GM19328 (cell line): Measurements from ENCODE around the gene DRC1.
"Not testable (repeated sequence)": the region's sequence is repeated elsewhere in the genome, so short reads cannot be mapped to it uniquely, and the experiment has no call there.

Experiments
- ATAC-seq: cut with Tn5 transposase; IDR thresholded peaks from one replicate; pipeline ENCODE4 v1.9.1; 2021; ENCODE audit warnings: mild to moderate bottlenecking, moderate library complexity; ENCODE audit not compliant: unreplicated experiment

DRC1 gene

GRCh38 chr2:26401739-26402541 is at the start of gene DRC1:
Gene DRC1, plus strand, starts transcription at chr2:26401920. Its CDS starts 70 bp downstream, at chr2:26401990.
- no peak for ATAC-seq

- ATAC-seq: no peak
Measured at GRCh38 chr2:26352892-26353291, 48.8 kb upstream of the DRC1 start.

GRCh38 chr2:26354469-26354868 is 47.3 kb upstream of the DRC1 start:
- ATAC-seq: not testable (repeated sequence)

DNA sequence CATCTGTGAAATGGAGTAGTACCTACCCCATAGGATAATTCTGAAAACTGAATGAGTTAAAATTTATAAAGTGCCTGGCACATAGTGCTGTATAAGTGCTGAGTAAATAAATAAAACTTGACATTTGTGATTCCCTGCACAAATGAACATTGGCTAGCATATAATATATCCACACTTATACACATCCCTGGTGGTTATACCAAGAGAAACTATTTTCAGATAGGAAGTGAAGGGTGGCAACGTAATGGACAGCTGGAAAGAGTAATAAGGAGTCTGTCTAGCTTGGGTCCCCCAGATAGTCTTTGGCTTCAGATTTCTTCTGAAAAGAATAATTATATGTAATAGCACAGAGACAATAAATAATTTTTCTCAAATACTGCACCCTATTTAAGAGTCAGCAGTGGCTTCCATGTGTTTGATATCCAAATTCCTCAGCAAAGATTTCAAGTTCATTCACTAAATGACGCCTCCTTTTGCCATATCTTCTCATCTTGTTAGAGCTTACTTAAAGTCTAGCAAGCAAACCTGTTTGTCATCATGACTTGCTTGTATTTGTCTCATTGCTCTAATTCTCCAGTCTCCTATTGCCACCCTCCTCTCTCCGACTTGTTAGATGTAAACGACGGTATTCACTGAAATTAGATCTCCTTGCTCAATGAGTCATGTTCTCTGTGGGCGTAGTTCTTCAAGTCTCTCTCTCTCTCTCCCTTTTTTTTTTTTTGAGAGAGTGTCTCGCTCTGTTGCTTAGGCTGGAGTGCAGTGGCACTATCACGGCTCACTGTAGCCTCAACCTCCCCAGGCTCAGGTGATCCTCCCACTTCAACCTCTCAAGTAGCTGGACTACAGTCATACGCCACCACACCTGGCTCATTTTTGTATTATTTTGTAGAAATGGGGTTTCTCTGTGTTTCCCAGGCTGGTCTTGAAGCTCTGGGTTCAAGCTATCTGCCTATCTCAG is 46.4 kb upstream of the DRC1 start:
- no peak for ATAC-seq

DNA sequence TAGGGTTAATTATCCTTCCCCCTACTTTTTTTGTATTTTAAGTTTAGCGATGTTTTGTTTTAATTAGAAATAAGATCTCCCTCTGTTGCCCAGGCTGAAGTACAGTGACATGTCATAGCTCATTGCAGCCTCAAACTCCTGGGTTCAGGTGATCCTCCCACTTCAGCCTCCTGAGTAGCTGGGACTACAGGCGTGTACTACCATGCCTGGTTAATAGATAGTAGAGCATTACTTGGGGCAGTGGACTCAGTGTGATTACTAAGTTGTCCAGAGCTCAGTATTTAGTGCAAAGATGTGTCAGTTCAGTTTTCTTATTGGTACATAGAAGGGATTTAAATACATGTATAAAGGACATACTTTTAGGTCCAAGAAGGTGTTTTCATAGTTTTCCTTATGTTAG is 45.6 kb upstream of the DRC1 start:
- no peak for ATAC-seq

DNA sequence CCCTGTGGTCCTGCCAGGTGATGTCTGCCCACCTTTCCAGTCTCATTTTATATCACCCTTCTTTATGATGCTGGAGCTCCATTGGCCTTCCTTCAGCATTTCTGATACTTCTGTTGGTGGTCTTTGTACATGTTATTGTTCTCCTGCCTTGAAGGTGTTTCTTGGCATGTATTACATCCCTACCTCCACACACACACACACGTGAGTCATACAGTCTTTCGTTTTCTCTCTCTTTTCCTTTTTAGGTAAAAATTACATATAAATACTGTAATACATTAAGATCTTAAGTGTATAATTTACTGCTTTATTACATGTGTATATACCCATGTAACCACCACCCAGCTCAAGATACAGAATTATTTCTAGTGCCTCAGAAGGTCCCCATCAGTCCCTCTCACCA is 44.9 kb upstream of the DRC1 start:
- no peak for ATAC-seq

DNA sequence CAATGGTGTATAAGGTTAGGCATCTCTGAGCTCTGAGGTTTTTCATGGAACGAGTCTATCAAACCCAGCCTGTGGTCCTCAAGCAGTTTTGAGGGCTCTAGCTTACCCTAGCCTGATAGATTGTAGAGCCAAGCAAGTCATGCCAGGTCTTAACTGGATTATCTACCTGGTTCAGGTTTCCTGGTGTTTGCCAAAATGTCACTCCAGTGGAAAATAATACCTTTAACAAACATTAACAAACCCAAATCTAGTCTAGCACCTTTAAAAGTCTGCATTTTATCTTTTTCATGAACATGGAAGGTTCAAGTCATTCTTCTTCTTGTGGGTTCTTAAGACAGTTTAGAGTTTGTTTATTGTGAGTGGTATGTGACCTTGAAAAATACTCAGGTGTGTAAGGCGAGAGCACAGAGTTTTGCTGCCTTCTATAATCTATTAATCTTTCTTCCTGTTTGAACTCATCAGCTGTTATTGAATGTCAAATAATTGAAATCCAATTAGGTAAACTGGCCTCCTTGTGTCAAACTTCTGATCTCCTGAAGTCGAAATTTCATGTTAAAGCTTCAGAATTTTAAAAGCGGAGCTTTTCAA is 41.7 kb upstream of the DRC1 start:
- ATAC-seq: no peak

DNA sequence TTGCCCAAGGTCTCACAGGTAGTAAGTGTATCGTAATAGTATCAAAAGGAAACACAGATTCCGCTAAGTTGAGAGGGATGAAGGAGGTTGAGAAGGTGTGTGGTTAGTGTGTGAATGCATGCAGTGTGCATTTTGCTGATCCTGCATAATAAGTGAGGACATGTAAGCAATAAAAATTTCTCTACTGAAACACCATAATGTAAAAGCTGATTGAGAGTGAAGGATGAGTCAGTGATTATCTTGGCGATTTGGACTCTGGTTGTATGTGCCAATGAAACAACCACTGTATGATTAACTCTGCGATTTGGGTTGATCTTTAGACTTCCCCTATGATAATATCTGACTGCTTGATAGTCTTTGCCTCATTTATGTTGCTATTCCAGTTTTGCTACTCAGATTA is 38.4 kb upstream of the DRC1 start:
- no peak for ATAC-seq

DNA sequence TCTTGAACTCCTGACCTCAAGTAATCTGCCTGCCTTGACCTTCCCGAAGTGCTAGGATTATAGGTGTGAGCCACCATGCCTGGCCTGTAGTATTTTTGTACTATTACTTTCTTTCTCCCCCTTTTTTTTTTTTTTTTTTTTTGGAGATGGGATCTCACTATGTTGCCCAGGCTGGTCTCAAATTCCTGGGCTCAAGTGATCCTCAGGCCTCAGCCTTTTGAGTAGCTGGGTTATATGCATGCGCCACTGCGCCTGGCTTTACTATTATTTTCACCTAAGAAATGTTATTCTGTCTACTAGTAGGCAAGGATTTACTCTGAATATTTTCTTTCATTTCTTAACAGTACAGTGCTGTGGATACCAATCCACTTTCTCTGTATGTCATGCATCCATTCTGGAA is 37.8 kb upstream of the DRC1 start:
- no peak for ATAC-seq

GRCh38 chr2:26364669-26365068 is 37.1 kb upstream of the DRC1 start:
- no peak for ATAC-seq

DNA sequence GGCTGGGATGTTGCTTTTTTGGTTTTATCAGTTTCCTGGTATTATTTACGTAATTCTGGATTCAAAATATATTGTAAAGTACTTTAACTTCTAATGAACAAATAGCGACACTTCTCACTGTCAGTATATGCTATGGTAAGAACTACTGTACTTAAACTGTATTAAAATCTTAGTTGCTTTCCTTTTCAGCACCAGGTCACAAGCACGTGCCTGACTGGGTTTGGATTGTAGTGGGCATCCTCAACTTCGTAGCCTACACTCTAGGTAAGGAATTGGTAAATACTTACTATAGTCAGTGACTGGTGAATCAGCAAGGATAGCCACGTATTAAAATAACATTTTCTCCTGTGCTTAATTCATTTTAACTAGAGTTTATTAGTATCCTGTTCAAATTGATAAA is 34.8 kb upstream of the DRC1 start:
- ATAC-seq: no peak

DNA sequence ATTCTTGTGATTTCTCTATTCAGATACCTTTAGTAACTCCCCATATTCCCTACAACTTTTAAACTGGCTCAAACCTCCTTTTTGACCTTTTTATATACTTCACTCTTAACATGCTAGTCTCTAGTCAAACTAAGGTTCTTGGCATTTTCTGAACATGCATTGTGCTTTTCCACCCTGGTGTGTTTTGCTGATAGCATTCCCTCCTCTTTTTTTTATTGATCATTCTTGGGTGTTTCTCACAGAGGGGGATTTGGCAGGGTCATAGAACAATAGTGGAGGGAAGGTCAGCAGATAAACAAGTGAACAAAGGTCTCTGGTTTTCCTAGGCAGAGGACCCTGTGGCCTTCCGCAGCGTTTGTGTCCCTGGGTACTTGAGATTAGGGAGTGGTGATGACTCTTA is 32.1 kb upstream of the DRC1 start:
- not testable (repeated sequence) for ATAC-seq

GRCh38 chr2:26370909-26371308 is 30.8 kb upstream of the DRC1 start:
- ATAC-seq: not testable (repeated sequence)

GRCh38 chr2:26376799-26377198 is 24.9 kb upstream of the DRC1 start:
- ATAC-seq: no peak

DNA sequence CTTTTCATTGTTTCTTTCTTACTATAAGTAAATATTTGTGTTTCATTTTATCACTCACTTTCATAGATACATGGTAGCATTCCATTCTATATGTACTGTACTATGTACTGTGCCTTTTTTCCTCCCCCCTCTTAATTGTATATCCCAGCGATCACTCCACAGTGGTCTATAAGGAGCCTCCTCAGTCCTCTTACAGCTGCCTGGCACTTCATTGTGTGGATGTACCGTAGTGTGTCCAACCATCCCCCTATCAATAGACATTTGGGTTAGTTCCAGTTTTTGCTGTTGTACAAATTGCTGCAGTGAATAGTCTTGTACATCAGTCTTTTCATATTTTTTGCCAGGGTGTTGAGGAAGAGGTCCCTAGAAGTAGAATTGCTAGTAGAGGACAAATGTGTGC is 21.4 kb upstream of the DRC1 start:
- ATAC-seq: no peak

GRCh38 chr2:26382564-26382963 is 19.2 kb upstream of the DRC1 start:
- ATAC-seq: no peak

- ATAC-seq: no peak
Measured at GRCh38 chr2:26384183-26384582, 17.5 kb upstream of the DRC1 start.

DNA sequence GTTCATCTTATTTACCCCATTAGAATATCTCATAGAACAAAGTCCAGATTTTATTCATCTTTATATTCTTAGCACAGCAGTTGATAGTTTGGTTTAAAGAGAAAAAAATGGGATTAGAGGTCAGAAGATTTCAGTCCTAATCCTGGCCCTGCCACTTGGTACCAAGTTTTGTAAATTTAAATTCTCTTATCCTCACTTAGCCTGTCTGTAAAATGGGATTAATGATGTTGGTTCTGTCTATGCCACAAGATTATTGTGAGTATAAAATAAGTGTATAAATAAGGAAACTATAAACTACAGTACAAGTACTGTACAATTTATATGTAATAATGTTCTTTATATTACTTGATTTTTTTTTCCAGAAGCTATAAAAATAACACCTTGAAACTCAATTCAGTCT is 17.1 kb upstream of the DRC1 start:
- no peak for ATAC-seq

DNA sequence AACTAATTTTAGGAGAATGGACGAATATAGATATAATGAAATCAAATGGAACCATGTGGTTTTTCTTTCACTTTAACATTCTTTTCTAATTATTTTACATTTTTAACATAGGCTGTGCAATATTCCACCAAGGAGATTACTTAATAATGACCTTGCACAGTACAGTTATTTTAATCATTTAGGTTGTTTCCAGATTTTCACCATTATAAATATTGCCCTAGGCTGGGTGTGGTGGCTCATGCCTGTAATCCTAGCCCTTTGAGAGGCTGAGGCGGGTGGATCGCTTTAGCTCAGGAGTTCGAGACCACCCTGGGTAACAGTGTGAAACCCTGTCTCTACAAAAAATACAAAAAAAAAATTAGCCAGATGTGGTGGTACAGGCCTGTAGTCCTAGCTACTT is 14.5 kb upstream of the DRC1 start:
- ATAC-seq: no peak

DNA sequence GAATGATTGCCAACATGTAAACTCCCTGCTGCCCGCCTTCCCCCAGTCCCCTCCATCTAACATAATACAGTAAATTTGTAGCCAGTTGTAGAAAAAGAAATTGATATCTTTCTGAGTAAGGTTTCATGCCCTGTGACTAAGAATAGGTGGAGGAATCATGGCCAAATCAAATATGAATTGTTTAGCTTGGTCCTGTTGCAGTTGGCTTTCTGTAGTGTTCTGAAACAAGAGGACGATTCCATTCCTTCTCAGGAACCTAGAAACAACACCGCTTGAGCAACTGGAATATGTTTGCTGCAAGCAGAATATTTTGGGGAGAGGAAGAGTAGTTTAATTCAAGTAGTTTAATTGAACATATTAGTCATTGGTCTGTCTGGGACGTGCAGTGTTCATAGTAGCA is 7.0 kb upstream of the DRC1 start:
- no peak for ATAC-seq

- ATAC-seq: no peak
Measured at GRCh38 chr2:26395394-26395793, 6.3 kb upstream of the DRC1 start.
